Activated gamma-delta T cell treated with Interleukin-2 at 50 U/mL for 16 hours (primary cell): ENCODE data around the gene RBM4.

Experiments used
- DNase-seq: peaks from one replicate; pipeline ENCODE4 v3.0.0-alpha.2; 2020

The RBM4 gene

DNA sequence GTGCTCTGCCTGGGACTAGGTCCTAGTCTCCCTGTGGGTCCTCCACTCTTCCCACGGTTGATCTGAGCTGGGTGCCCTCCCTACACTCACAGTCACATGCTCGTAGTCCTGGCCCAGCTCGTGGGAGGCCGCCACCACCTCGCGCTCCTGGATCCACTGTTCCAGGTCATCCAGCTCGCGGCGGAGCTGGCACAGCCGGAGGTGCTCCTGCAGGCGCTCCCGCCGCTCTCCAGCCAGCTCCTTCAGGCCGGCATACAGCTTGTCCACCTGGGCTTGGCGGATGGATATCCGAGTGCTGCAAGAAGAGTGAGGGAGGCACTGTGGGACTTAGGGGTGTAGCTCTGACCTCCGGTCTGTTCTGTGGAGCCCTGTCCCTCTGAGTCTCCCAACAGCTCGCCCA is 53.9 kb downstream of the RBM4 start:
- no peak for DNase-seq

DNA sequence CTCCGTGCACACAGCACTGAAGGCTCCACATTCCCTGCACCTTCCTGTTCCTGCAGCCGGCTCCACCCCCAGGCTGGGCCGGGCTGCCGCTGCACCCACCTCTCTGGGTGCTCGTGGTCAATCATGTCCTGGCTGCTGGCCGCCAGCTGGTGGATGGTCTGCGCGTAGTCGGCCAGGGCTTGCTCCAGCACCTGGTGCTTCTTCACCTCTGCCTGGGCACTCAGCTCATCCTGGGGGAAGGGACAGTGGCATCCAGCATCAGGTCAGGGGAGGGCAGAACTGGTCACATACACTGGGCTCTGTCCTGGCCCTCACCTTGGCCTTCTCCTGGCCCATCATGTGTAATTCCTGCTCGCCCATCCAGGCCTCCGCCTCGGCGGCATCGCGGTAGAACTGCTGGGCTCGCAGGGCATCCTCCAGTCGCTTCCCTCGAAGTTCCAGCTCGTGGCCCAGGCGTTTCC is 54.4 kb downstream of the RBM4 start:
- no peak for DNase-seq

DNA sequence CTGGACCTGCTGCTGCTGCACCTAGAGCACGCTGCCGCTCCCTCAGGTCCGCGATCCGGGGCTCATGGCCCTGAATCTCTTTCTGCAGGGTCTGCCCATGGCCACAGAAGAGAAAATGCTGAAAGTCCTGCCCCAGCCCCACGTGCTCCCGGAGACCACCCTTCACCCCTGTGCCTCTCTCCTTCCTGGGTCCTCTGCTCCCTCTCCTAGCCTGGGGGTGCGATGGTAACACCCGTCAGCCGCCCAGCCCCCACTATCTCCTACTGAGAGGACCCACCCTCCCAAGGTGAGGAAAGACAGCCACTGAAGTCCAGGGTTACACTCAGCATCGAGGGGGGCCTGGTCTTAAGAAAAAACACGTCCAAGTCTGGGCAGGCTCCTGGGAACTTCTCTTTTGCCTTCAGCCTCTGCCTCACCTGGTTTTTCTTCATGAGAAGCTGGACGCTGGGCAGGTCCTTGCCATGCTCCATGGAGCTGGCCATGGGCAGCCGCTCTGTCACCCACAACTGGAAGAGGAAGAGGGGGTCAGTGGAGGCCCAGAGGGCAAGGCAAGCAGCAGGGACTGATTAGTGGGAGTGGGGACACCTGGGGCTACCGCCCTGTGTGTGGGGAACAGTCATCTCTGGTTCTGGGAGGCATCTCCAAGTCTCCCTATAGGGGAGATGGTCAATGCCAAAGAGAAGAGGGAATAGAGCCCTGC is 55.0 kb downstream of the RBM4 start:
- no peak for DNase-seq

- DNase-seq, result no peak
Observed at GRCh38 chr11:66694056-66694410, 55.5 kb downstream of the RBM4 start.

DNA sequence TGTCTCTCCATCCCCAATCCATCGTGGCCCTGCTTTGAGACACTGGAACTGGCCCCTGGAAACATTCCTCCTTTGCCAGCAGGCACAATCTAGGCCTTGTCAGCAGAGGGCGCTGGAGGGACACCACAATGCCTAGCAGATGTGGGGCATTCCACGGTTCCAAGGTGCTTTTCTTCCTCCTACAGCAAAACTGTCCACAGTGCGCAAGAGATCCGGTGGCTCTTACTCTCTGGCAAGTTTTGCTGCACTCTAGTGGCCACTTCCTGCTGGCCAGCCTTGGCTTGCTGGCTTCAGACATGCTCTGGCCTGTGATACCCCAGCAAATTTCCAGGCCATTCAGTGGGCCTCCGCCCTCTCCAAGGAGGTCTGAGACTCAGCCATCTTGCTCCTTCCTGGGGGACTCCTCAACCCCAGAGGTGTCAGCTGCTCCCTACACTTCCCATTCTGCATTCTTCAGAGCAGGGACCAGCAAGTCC is 56.3 kb downstream of the RBM4 start:
- DNase-seq, result peak; percentile 81
